NB4 (cell line): ENCODE data around the gene PDE4D.

Source experiments
- DNase-seq: peaks from one replicate; pipeline ENCODE4 v3.0.0; 2010; ENCODE audit warnings: low read depth
- H3K4me3 ChIP-seq: one replicate; pipeline ENCODE4 v1.5.1; 2011; ENCODE audit warnings: mild to moderate bottlenecking, low read depth, low read length, moderate library complexity
- MAX ChIP-seq: IDR thresholded peaks from 2 replicates; pipeline ENCODE4 v1.6.1; 2011; ENCODE audit warnings: low read depth, low read length
- MYC ChIP-seq: IDR thresholded peaks from 2 replicates; pipeline ENCODE4 v1.6.1; 2011; ENCODE audit warnings: low read depth, low read length
- POLR2A ChIP-seq: IDR thresholded peaks from 2 replicates; pipeline ENCODE4 v1.6.1; 2011; ENCODE audit warnings: mild to moderate bottlenecking; ENCODE audit not compliant: insufficient read length; ENCODE audit errors: extremely low read depth
- TF ChIP-seq, protein P1 (sequence below): IDR thresholded peaks from one replicate; pipeline ENCODE4 v1.5.1; 2012; ENCODE audit warnings: low read depth, low read length

PDE4D gene

DNA sequence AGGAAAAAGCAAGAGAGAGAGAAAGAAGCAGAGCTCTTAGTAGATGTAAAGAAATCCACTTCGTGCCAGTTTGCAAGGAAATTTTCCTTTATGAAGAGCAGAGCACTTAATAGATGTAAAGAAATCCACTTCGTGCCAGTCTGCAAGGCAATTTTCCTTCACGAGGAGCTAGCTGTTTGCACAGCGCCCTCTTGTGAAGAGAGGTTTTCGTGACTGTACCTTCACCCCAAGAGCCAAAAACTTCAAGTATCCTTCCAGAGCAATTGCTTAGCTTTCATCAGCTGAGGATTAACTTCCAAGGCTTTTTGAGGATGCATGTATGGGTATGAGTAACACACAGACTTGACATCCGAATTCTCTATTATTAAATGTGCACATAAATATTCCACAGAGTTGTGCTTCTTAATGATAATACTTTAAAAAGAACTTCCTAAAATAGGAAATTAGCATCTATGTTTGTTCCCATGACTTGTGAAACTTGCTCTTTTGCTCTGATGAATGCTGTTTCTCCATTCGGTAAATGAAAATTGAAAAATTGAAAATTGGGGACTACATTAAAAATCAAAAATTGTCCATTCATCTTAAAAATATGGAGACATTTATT lies 525.6 kb downstream of the PDE4D start:
- TF ChIP-seq, protein P1, sequence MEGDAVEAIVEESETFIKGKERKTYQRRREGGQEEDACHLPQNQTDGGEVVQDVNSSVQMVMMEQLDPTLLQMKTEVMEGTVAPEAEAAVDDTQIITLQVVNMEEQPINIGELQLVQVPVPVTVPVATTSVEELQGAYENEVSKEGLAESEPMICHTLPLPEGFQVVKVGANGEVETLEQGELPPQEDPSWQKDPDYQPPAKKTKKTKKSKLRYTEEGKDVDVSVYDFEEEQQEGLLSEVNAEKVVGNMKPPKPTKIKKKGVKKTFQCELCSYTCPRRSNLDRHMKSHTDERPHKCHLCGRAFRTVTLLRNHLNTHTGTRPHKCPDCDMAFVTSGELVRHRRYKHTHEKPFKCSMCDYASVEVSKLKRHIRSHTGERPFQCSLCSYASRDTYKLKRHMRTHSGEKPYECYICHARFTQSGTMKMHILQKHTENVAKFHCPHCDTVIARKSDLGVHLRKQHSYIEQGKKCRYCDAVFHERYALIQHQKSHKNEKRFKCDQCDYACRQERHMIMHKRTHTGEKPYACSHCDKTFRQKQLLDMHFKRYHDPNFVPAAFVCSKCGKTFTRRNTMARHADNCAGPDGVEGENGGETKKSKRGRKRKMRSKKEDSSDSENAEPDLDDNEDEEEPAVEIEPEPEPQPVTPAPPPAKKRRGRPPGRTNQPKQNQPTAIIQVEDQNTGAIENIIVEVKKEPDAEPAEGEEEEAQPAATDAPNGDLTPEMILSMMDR: peak; percentile 76
- no peak for TF ChIP-seq MAX
- no peak for TF ChIP-seq POLR2A
- no peak for TF ChIP-seq MYC
- H3K4me3 ChIP-seq: no peak overlapping the region
- peak; percentile 66 for DNase-seq

- TF ChIP-seq, protein P1: no peak
- TF ChIP-seq MAX (no peak), MYC (no peak), POLR2A (no peak)
- no peak for DNase-seq
- H3K4me3 ChIP-seq: no peak overlapping the region
These were observed 526.7 kb downstream of the PDE4D start for GRCh38 chr5:59366784-59367183.

- DNase-seq: no peak
- TF ChIP-seq POLR2A: no peak
- no peak for TF ChIP-seq MYC
- TF ChIP-seq MAX: no peak
- TF ChIP-seq, protein P1: no peak
- H3K4me3 ChIP-seq: no peak overlapping the region
These were observed 531.1 kb downstream of the PDE4D start for GRCh38 chr5:59362438-59362837.

GRCh38 chr5:59361454-59361853 lies 532.1 kb downstream of the PDE4D start:
- TF ChIP-seq MAX (no peak), POLR2A (no peak), MYC (no peak)
- TF ChIP-seq, protein P1: no peak
- peak; percentile 27 for DNase-seq
- no peak overlapping the region for H3K4me3 ChIP-seq

GRCh38 chr5:59360130-59360555 lies 533.4 kb downstream of the PDE4D start:
- TF ChIP-seq, protein P1: no peak
- no peak for TF ChIP-seq POLR2A
- TF ChIP-seq MAX: no peak
- no peak for TF ChIP-seq MYC
- no peak overlapping the region for H3K4me3 ChIP-seq
- peak; percentile 86 for DNase-seq
